Middle frontal gyrus (tissue), 1 donor: ENCODE results near the gene ECE1.
"Not testable (repeated sequence)": the region's sequence is repeated elsewhere in the genome, so short reads cannot be mapped to it uniquely, and the experiment has no call there.

Experiments
- DNase-seq: peaks from one replicate; pipeline ENCODE4 v3.0.0-alpha.2; 2015; ENCODE audit warnings: low spot score; ENCODE audit errors: extremely low spot score

The ECE1 gene

DNA sequence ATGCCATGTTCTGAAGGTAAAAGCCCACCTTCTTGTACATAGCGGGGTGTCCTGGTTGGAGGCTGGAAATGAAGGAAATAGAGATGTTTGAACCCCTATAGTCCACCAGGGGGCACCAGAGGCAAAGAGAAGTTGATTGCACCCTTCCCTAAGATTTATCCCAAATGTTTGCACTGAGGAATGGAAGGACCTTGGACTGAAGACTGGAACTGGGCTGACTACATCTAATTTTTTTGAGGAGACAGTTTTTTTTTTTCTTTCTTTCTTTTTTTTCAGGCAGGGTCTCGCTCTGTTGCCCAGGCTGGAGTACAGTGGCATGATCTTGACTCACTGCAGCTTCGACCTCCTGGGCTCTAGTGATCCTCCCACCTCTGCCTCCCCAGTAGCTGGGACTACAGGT is 58.2 kb downstream of the ECE1 start:
- peak; percentile 41 for DNase-seq

- DNase-seq, result no peak
Observed at GRCh38 chr1:21229246-21230000, 60.8 kb downstream of the ECE1 start.

DNA sequence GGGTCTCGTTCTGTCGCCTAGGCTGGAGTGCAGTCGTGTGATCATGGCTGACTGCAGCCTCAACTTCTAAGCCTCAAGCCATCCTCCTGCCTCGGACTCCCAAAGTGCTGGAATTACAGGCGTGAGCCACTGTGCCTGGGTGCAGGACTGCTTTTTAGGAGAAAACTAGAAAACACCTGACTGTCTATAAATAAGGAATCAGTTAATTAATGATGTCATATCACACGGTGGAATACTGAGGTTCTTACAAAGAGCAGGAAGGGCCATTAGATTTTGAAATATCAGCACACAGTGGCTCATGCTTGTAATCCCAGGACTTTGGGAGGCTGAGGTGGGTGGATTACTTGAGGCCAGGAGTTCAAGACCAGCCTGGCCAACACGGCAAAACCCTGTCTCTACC is 62.0 kb downstream of the ECE1 start:
- not testable (repeated sequence) for DNase-seq

DNA sequence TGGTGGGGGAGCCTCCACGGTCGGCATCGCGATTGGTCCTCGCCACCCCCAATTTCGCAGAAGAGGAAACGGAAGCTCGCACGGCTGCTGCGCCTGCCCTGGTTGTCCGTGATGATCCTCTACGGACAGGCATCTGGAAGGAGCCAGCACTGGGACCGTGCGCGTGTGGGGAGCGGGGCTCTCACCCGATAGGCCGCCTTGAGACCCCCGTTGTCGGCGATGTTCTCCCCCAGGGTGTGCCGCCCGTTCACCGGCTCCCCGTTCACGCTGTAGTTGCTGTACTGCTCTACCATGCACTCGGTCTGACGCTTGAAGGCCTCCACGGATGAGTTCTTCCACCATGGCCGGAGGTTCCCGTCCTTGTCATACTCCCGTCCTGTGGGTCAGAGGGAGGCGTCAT is 65.2 kb downstream of the ECE1 start:
- no peak for DNase-seq

- peak; percentile 44 for DNase-seq
Observed at GRCh38 chr1:21220815-21221214, 69.4 kb downstream of the ECE1 start.

DNA sequence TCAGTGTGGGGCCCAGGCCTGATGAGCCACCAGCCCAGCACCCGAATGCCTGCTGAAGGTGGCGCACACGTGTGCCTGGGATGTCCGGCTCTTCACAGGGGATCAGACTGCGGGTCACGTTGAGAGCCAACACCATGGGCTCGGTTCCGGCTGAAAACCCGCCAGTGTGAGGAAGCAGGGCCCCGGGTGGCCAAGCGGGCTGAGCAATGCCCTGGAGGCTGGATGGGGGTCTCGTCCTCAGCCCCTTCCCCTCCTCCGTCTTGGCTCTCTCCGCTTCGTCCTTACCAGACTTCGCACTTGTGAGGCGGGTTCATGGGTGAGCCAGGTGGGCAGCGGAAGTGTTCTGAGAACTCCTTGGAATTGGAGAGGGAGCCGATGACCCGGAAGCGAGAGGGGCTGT is 70.6 kb downstream of the ECE1 start:
- DNase-seq, result no peak

DNA sequence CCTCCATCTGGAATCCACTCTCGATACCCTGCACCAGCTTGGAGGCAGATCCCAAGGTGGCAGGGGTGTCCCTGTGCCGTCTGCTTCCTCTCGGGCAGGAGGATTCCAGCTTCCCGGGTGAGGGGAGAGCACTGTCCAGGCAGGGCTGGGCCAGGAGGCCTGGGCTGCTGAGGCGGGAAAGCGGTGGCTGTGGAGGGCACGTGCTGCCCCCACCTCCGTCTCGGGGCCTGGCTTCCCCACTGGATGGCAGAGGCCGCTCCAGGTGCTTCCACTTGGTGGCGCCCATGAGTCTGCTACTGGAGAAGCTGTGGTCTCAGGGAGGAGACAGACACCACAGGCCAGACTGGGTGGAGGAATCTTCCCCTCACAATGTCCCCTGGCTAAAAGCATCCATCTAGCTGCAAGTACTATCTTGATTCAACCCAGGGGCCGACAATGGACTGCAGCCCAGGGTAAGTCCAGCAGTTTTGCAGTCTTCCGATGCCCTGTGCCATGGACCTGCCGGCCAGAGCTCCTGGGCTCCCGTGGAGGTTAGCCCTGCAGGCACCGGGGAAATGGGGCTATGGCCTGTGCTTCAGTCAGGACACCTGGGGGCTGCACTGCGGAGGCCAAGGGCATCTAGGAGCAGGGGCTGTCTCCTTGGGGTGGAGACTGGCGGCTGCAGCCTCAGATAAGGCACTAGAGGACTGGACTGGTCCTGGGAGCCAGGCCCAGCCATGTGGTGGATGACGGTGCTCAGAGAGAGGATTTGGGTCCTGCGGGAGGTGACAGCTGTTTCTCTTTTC is 72.3 kb downstream of the ECE1 start:
- no peak for DNase-seq

GRCh38 chr1:21216835-21217811 is 73.1 kb downstream of the ECE1 start:
- no peak for DNase-seq

- no peak for DNase-seq
Observed at GRCh38 chr1:21212126-21212525, 78.1 kb downstream of the ECE1 start.

GRCh38 chr1:21208137-21208700 is 82.0 kb downstream of the ECE1 start:
- not testable (repeated sequence) for DNase-seq

- DNase-seq, result no peak
Observed at GRCh38 chr1:21206117-21206516, 84.1 kb downstream of the ECE1 start.

GRCh38 chr1:21205416-21205815 is 84.8 kb downstream of the ECE1 start:
- no peak for DNase-seq

- no peak for DNase-seq
Observed at GRCh38 chr1:21201650-21202049, 88.6 kb downstream of the ECE1 start.

DNA sequence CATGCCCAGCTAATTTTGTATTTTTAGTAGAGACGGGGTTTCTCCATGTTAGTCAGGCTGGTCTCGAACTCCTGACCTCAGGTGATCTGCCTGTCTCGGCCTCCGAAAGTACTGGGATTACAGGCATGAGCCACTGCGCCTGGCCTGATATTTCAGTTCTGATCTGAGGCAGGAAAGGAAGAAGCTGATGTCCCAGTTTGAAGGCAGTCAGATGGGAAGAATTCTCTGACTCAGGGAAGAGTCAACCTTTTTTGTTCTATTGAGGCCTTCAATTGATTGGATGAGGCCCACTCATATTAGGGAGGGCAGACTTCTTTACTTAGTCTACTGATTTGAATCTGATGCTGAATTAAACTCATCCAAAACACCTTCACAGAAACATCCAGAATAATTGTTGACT is 89.0 kb downstream of the ECE1 start:
- not testable (repeated sequence) for DNase-seq

DNA sequence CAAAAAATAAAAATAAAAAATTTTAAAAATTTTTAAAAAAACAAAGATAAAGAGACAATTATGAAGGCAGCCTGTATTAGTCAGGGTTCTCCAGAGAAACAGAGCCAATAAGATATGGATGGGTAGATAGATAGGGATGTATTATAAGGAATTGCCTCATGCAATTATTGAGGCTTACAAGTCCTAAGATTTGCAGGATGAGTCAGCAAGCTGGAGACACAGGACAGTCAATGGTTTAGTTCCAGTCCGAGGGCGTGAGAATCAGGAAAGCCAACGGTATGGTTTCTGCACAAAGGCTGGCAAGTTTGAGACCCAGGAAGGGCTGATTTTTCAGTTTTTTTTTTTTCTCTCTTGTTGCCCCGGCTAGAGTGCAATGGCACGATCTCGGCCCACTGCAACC is 89.5 kb downstream of the ECE1 start:
- DNase-seq, result no peak

DNA sequence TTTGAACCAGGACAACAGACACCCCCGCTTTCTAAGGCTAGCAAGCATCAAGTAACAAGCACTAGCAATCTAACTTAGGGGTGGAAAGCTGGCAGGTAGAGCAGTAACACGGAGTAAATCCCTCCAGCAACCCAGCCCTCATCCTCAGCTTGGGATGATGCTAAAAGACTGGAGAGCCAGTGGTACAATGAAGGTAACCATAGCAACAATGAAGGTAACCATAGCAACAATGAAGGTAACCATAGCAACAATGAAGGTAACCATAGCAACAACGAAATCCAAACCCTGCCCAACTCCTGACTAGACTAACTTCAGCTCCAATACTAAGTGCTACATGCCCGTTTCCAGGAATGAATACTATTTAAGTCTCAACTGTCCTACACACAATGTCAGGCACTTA is 91.3 kb downstream of the ECE1 start:
- no peak for DNase-seq

DNA sequence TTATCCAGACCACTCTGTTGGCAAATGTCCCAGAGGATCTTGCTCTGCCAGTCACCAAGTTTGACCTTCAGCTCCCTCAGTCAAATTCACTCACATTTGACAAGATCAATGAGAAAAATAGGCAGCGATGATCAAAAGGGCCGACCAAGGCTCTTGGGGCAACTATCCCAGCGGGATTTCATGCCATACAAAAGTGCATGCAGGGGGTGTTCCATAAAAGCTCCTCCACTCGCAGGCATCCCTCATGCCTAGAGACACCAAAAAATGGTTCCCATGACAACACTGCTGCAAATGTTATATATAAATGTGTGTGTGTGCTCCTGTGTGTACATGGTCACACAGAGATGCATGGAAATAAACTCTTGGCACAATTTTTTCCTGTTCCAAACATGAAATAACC is 97.4 kb downstream of the ECE1 start:
- no peak for DNase-seq

DNA sequence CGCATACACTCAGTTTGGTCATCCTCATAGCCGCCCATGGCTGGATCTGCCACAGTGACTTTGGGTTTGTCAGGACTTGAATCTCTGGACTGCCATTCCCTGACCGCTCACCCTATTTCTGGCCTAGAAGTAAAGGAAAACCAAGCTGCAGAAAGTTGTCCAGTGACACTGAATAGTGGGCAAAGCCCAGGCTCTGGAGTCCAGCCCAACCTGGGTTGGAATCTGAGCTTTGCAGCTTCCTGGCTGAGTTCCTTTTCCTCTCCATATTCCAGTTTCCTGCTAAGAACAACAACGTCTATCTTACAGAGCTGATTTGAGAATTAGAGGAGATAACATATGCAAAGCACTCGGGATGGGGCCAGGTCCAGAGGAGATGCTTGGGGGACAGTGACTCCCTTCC is 98.0 kb downstream of the ECE1 start:
- no peak for DNase-seq

DNA sequence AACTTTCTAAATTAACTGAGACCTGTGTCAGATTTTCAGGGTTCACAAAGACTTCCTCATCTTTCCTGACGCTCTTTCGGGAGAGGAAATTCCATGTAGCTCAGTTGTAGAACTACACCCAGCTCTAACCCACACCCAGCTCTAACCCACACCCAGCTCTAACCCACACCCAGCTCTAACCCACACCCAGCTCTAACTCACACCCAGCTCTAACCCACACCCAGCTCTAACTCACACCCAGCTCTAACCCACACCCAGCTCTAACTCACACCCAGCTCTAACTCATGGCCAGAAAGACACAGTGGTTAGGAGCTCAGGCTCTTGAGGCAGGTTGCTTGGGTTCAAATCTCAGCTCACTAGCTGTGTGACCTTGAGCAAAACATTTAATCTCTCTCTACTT is 99.5 kb downstream of the ECE1 start:
- not testable (repeated sequence) for DNase-seq

- DNase-seq, result no peak
Observed at GRCh38 chr1:21189906-21190500, 100.3 kb downstream of the ECE1 start.

DNA sequence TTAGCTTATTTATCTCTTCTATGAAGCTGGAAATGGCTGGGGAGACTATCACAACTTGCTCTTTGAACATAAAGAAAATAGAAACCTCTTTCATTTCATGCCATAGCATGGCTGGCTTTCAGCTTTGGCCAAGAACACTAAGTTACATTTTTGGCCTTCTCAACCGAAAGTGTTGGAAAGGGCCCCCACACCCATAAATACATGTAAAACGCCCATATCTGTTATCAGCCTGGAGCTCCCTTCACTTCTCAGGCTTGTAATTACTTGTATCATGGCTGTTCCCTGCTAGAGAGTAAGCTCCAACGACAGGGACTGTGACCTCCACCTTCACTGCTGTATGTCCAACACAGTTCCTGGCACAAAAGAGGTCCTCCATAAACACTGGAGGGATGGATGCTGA is 100.8 kb downstream of the ECE1 start:
- no peak for DNase-seq
